WTC11 (cell line): ENCODE measurements around the gene CLIP2. TPM values are rescaled to one million over a fixed set of nuclear protein-coding genes. Genes with fewer than 3 reads are reported as not detected.
A peak's percentile ranks its signal among the peaks of the same experiment; 100 is the strongest.

ENCODE experiments used
- ATAC-seq: fragments of 200-7000 bp; cut with Tn5 transposase; 2 replicates; pipeline ENCODE4 v1.10.0; 2021; ENCODE audit warnings: mild to moderate bottlenecking, moderate library complexity
- CTCF ChIA-PET: fragments of 300-600 bp; sonication (Branson Sonifier 250); formaldehyde crosslinking; loops from one replicate; lab custom pipeline; 2021; ENCODE audit warnings: antibody characterized with exemption; lab: Charles Lee
- POLR2A ChIA-PET: fragments of 350-600 bp; sonication (Branson Sonifier 250); formaldehyde crosslinking; loops from one replicate; lab custom pipeline; 2021; ENCODE audit warnings: antibody characterized with exemption; lab: Charles Lee
- DNase-seq: peaks from one replicate; pipeline ENCODE4 v3.0.0; 2021; ENCODE audit warnings: low spot score
- H3K27ac Mint-ChIP-seq: 2 replicates; pipeline ENCODE4 v1.8.0; 2021; ENCODE audit warnings: mixed read lengths
- H3K27me3 Mint-ChIP-seq: 2 replicates; pipeline ENCODE4 v1.8.0; 2021; ENCODE audit warnings: low read depth, mild to moderate bottlenecking, moderate library complexity, mixed read lengths
- H3K36me3 Mint-ChIP-seq: 2 replicates; pipeline ENCODE4 v1.8.0; 2021; ENCODE audit warnings: mixed read lengths
- H3K4me1 Mint-ChIP-seq: 2 replicates; pipeline ENCODE4 v1.8.0; 2022; ENCODE audit warnings: mixed read lengths
- H3K4me3 Mint-ChIP-seq: 2 replicates; pipeline ENCODE4 v1.8.0; 2021; ENCODE audit warnings: mild to moderate bottlenecking, moderate library complexity, mixed read lengths
- H3K9me3 Mint-ChIP-seq: 2 replicates; pipeline ENCODE4 v1.8.0; 2021; ENCODE audit warnings: mixed read lengths
- ATF3 ChIP-seq: sonication (generic); formaldehyde crosslinking; conservative IDR thresholded peaks from 2 replicates; pipeline ENCODE4 v1.8.1; 2022; ENCODE audit warnings: mild to moderate bottlenecking, missing genetic modification reagents
- CREB1 ChIP-seq: sonication (generic); formaldehyde crosslinking; IDR thresholded peaks from 2 replicates; pipeline ENCODE4 v1.8.0; 2023; ENCODE audit warnings: mild to moderate bottlenecking, missing genetic modification reagents
- E2F1 ChIP-seq: sonication (generic); formaldehyde crosslinking; IDR thresholded peaks from 2 replicates; pipeline ENCODE4 v1.8.0; 2022; ENCODE audit warnings: mild to moderate bottlenecking, missing genetic modification reagents
- GABPB1 ChIP-seq: sonication (generic); formaldehyde crosslinking; IDR thresholded peaks from 2 replicates; pipeline ENCODE4 v1.8.1; 2023; ENCODE audit warnings: mild to moderate bottlenecking, missing genetic modification reagents
- GRHL2 ChIP-seq: fragments of 250-450 bp; sonication (Bioruptor Pico); IDR thresholded peaks from 2 replicates; pipeline ENCODE4 v1.8.0; 2022; ENCODE audit warnings: mild to moderate bottlenecking, moderate library complexity; ENCODE audit not compliant: insufficient replicate concordance, severe bottlenecking
- KAT7 ChIP-seq: sonication (generic); formaldehyde crosslinking; IDR thresholded peaks from 2 replicates; pipeline ENCODE4 v1.8.1; 2023; ENCODE audit warnings: missing genetic modification reagents, mild to moderate bottlenecking, borderline replicate concordance
- MLX ChIP-seq: sonication (generic); formaldehyde crosslinking; IDR thresholded peaks from 2 replicates; pipeline ENCODE4 v1.8.1; 2023; ENCODE audit warnings: mild to moderate bottlenecking, missing genetic modification reagents, moderate library complexity
- TEAD1 ChIP-seq: sonication (generic); formaldehyde crosslinking; IDR thresholded peaks from 2 replicates; pipeline ENCODE4 v1.8.0; 2022; ENCODE audit warnings: mild to moderate bottlenecking, missing genetic modification reagents
- TEAD4 ChIP-seq: sonication (generic); formaldehyde crosslinking; IDR thresholded peaks from 2 replicates; pipeline ENCODE4 v1.8.0; 2022; ENCODE audit warnings: mild to moderate bottlenecking, missing genetic modification reagents
- ZNF121 ChIP-seq: sonication (generic); formaldehyde crosslinking; IDR thresholded peaks from 2 replicates; pipeline ENCODE4 v1.8.0; 2023; ENCODE audit warnings: missing genetic modification reagents
- ZNF423 ChIP-seq: fragments of 250-450 bp; sonication (Bioruptor Pico); IDR thresholded peaks from 2 replicates; pipeline ENCODE4 v2.1.2; 2022; ENCODE audit warnings: mild to moderate bottlenecking, moderate library complexity
- ZSCAN18 ChIP-seq: fragments of 250-450 bp; sonication (Bioruptor Pico); IDR thresholded peaks from 2 replicates; pipeline ENCODE4 v2.1.2; 2022; ENCODE audit warnings: mild to moderate bottlenecking, moderate library complexity
- total RNA-seq: library from RNA; stranded (reverse); gene quantifications from 3 replicates; pipeline ENCODE4 v1.2.3, GENCODE V29; 2021
- TF ChIP-seq, protein P1 (sequence below): sonication (generic); formaldehyde crosslinking; IDR thresholded peaks from 2 replicates; pipeline ENCODE4 v1.8.0; 2022; ENCODE audit warnings: mild to moderate bottlenecking, missing genetic modification reagents
- TF ChIP-seq, protein P2 (sequence below): sonication (generic); formaldehyde crosslinking; IDR thresholded peaks from 2 replicates; pipeline ENCODE4 v1.8.0; 2022; ENCODE audit warnings: mild to moderate bottlenecking, missing genetic modification reagents

CLIP2 gene
- total RNA-seq, 1 experiment from 2014 or later = 48.1 TPM

DNA sequence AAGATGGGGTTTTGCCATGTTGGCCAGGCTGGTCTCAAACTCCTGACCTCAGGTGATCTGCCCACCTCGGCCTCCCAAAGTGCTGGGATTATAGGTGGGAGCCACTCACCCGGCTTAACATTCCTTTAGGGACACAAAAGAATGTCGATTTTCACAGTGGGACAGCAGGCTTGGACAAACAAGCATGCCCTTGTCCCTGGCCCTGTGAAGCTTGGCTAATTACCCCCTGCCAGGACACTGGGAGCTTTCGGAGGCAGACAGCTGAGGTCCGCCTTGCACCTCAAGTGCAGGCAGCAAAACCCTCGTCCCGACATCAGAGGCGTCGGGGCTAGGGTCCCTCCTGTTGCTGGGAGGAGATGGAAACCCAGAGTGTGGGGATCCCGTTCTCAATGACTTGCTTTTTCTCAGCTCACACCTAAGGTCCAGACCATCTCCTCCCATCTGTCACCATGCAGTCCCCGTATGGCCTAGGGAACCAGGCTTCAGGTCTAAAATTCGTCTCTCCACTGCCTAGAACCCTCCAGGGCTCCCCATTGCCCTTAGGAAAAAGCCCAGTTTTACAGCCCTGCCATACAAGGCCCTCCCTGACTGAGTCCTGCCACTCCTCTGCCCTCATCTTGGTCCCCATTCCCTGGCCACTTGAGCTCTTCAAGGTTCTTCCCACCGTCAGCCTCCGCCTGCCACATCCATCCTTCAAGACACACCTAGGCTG lies 6.3 kb upstream of the CLIP2 start:
- Mint-ChIP-seq H3K36me3 (no peaks in the 10 kb centered on the region), H3K4me1 (peaks cover 39% of the 10 kb centered on the region), H3K27ac (no peak overlapping the region), H3K9me3 (no peaks in the 10 kb centered on the region), H3K27me3 (no peaks in the 10 kb centered on the region), H3K4me3 (no peak overlapping the region)
- peak; percentile 46 for DNase-seq
- ChIA-PET POLR2A (no interaction called here), CTCF (interaction anchor here (0.6 to 5.0 kb wide), 7 partner anchors 9 to 123 kb away, joined by 3 to 21 read pairs (median 4); partner anchors contain the start of gene RFC2)
- TF ChIP-seq, protein P1, sequence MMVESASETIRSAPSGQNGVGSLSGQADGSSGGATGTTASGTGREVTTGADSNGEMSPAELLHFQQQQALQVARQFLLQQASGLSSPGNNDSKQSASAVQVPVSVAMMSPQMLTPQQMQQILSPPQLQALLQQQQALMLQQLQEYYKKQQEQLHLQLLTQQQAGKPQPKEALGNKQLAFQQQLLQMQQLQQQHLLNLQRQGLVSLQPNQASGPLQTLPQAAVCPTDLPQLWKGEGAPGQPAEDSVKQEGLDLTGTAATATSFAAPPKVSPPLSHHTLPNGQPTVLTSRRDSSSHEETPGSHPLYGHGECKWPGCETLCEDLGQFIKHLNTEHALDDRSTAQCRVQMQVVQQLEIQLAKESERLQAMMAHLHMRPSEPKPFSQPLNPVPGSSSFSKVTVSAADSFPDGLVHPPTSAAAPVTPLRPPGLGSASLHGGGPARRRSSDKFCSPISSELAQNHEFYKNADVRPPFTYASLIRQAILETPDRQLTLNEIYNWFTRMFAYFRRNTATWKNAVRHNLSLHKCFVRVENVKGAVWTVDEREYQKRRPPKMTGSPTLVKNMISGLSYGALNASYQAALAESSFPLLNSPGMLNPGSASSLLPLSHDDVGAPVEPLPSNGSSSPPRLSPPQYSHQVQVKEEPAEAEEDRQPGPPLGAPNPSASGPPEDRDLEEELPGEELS = 0 out of 2 replicates have a peak, but pooled peaks have one; percentile 38
- TF ChIP-seq TEAD1 (CRISPR knock-in tag) = peak; percentile 50; the same call in 1 of the 2 replicates
- TF ChIP-seq ZSCAN18 = no peak
- no peak for TF ChIP-seq CREB1 (CRISPR knock-in tag)
- TF ChIP-seq KAT7 = no peak
- TF ChIP-seq TEAD4 (CRISPR knock-in tag) = peak; percentile 59; the same call in 1 of the 2 replicates
- TF ChIP-seq ZNF121 (CRISPR knock-in tag) = 0 out of 2 replicates have a peak, but pooled peaks have one; percentile 5
- TF ChIP-seq, protein P2, sequence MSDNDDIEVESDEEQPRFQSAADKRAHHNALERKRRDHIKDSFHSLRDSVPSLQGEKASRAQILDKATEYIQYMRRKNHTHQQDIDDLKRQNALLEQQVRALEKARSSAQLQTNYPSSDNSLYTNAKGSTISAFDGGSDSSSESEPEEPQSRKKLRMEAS = no peak
- TF ChIP-seq E2F1 (CRISPR knock-in tag) = no peak
- TF ChIP-seq GRHL2 = no peak
- TF ChIP-seq MLX (CRISPR knock-in tag) = no peak
- TF ChIP-seq ZNF423 (CRISPR knock-in tag) = peak; percentile 80
- no peak for TF ChIP-seq ATF3
- ATAC-seq = peak; percentile 32

DNA sequence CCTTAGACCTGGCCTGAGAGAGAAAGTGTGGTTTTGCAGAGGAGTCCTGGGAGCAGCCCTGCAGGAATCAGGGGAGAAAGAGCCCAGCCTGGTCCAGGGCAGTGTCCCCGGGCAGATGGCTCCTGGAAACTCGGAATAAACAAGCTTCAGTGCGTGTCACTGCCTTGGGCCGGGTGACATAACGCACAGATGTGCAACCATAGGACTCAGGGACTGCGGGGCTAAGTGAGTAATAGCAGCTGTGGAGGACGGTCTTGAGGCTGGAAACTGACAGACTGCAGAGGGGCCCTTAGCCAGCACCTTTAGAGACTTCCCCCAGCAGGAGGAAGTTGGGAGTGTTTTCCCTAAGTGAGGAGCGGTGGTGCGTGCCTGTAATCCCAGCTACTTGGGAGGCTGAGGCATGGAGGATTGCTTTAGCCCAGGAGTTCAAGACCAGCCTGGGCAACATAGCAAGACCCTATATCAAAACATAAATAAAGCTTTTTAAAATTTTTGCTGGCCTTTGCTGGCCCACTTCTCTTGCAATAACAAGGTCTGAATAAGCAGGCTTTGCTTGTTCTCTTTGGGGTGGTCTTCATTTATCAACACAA lies 5.3 kb upstream of the CLIP2 start:
- peaks cover 2% of the 10 kb centered on the region for H3K27me3 Mint-ChIP-seq
- TF ChIP-seq GABPB1 (CRISPR knock-in tag) (no peak), ZNF121 (CRISPR knock-in tag) (peak; percentile 70; the same call in 1 of the 2 replicates)
- ChIA-PET CTCF (interaction anchor here (0.8 to 7.8 kb wide), 8 partner anchors 8 to 122 kb away, joined by 3 to 108 read pairs (median 6); no protein-coding TSS in a partner anchor), POLR2A (interaction anchor here (0.6 kb wide), 1 partner anchor 45 kb away, joined by 3 read pairs; no protein-coding TSS in a partner anchor)
- no peaks in the 10 kb centered on the region for H3K9me3 Mint-ChIP-seq
- H3K36me3 Mint-ChIP-seq = no peaks in the 10 kb centered on the region
- no peak for DNase-seq
- H3K4me3 Mint-ChIP-seq = no peak overlapping the region
- peak overlapping the region; percentile 32; the same call in 1 of the 2 replicates for H3K27ac Mint-ChIP-seq
- H3K4me1 Mint-ChIP-seq = peaks cover 46% of the 10 kb centered on the region
- ATAC-seq = no peak
